ENCODE measurements around the gene DTD1.

- TF ChIP-seq CTCF (conservative IDR thresholded peaks at IDR 0.05) (no peak), EZH2 (IDR thresholded peaks at IDR 0.05; ENCODE audit: low read depth) (no peak)
Measured at GRCh38 chr20:18740726-18741125, 152.9 kb downstream of the DTD1 start.

Data from PC-9 (cell line).